ENCODE measurements around the gene CCBE1. TPM values are rescaled to one million over a fixed set of nuclear protein-coding genes. Genes with fewer than 3 reads are reported as not detected.

The CCBE1 gene
- total and polyA plus RNA-seq, 7 donors: 0.01 to 0.77 (median 0.14) TPM; not detected in 1

DNA sequence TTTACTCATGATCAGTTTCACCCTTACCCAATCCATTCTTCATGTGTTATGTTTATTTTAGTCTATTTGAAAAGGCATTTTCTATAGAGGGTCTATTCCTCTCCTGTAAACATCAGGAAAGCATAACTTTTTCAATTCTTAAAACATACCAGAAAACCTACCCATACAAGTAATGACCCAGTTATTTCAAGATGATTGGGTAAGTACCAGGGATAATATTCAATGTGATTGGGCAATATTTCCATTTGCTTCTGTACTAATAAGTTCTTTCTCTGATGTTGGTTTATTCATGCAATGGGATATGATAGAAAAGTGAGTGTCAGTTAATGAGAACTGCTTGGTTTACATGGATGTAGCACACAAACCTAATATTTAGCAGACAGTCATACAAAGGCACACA lies 87.6 kb downstream of the CCBE1 start:
- no peaks in the 10 kb centered on the region for H3K4me1 ChIP-seq
- no peak overlapping the region for H3K27ac ChIP-seq
- H3K9me3 ChIP-seq: no peaks in the 10 kb centered on the region
- TF ChIP-seq, protein P1, sequence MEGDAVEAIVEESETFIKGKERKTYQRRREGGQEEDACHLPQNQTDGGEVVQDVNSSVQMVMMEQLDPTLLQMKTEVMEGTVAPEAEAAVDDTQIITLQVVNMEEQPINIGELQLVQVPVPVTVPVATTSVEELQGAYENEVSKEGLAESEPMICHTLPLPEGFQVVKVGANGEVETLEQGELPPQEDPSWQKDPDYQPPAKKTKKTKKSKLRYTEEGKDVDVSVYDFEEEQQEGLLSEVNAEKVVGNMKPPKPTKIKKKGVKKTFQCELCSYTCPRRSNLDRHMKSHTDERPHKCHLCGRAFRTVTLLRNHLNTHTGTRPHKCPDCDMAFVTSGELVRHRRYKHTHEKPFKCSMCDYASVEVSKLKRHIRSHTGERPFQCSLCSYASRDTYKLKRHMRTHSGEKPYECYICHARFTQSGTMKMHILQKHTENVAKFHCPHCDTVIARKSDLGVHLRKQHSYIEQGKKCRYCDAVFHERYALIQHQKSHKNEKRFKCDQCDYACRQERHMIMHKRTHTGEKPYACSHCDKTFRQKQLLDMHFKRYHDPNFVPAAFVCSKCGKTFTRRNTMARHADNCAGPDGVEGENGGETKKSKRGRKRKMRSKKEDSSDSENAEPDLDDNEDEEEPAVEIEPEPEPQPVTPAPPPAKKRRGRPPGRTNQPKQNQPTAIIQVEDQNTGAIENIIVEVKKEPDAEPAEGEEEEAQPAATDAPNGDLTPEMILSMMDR (IDR thresholded peaks at IDR 0.05): no peak
- intact Hi-C loops (cut with DNase I): no loop called here
- H3K27me3 ChIP-seq (ENCODE audit: insufficient read depth in 3 of 3, low read length in 2 of 3): no peaks in the 10 kb centered on the region
- ATAC-seq: no peak
- no peaks in the 10 kb centered on the region for H3K36me3 ChIP-seq (ENCODE audit: insufficient read depth in 1 of 2, low read depth in 1 of 2)
- no peak overlapping the region for H3K4me3 ChIP-seq
- no peak for DNase-seq

DNA sequence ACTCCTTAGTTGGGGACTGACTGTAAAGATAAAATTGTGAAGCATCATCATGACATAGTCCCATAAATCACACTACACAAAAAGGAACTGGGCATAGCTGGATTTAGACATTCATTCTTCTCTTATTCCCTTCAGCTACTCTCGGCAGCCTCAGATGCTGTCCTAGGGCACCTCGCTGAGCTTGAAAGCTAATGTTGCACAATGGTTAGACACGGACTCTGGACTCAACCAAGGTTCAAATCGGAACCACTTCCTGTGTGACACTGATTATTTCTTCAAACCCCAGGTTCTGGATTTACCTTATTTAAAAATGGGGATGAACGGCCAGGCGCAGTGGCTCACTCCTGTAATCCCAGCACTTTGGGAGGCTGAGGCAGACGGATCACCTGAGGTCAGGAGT lies 89.8 kb downstream of the CCBE1 start:
- ATAC-seq (no peak), DNase-seq (no peak)
- H3K4me1 ChIP-seq: no peaks in the 10 kb centered on the region
- WGBS, 3 donors: 91 to 93% (median 93%) methylated on average over 7 of the region's 7 CpGs
- H3K4me3 ChIP-seq: no peak overlapping the region
- no peak overlapping the region for H3K27ac ChIP-seq
- H3K36me3 ChIP-seq (ENCODE audit: insufficient read depth in 1 of 2, low read depth in 1 of 2): no peaks in the 10 kb centered on the region
- H3K9me3 ChIP-seq: no peaks in the 10 kb centered on the region
- intact Hi-C loops (cut with DNase I): no loop called here
- no peaks in the 10 kb centered on the region for H3K27me3 ChIP-seq (ENCODE audit: insufficient read depth in 3 of 3, low read length in 2 of 3)
- TF ChIP-seq, protein P1 (IDR thresholded peaks at IDR 0.05): no peak

DNA sequence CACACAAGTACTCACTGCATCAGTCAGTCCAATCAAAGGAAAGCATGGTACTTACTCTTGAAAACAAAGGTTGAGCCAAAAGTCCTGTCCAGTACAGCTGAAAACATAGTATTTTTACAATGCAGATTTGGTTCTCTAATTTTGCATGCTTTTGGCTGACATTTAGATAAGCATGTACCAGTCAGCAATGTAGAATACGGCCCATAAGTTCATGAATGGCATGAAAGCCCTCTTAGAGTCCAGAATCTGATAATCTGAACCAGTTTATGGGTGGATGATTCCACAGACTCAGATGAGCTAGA lies 90.2 kb downstream of the CCBE1 start:
- Histone ChIP-seq H3K27me3 (ENCODE audit: insufficient read depth in 3 of 3, low read length in 2 of 3) (no peaks in the 10 kb centered on the region), H3K4me1 (no peaks in the 10 kb centered on the region), H3K36me3 (ENCODE audit: insufficient read depth in 1 of 2, low read depth in 1 of 2) (no peaks in the 10 kb centered on the region), H3K4me3 (no peak overlapping the region), H3K9me3 (no peaks in the 10 kb centered on the region), H3K27ac (no peak overlapping the region)
- WGBS, 3 donors: 55 to 83% (median 73%) methylated on average over 1 of the region's 1 CpG
- ATAC-seq: no peak
- TF ChIP-seq, protein P1 (IDR thresholded peaks at IDR 0.05): no peak
- intact Hi-C loops (cut with DNase I): no loop called here
- no peak for DNase-seq

DNA sequence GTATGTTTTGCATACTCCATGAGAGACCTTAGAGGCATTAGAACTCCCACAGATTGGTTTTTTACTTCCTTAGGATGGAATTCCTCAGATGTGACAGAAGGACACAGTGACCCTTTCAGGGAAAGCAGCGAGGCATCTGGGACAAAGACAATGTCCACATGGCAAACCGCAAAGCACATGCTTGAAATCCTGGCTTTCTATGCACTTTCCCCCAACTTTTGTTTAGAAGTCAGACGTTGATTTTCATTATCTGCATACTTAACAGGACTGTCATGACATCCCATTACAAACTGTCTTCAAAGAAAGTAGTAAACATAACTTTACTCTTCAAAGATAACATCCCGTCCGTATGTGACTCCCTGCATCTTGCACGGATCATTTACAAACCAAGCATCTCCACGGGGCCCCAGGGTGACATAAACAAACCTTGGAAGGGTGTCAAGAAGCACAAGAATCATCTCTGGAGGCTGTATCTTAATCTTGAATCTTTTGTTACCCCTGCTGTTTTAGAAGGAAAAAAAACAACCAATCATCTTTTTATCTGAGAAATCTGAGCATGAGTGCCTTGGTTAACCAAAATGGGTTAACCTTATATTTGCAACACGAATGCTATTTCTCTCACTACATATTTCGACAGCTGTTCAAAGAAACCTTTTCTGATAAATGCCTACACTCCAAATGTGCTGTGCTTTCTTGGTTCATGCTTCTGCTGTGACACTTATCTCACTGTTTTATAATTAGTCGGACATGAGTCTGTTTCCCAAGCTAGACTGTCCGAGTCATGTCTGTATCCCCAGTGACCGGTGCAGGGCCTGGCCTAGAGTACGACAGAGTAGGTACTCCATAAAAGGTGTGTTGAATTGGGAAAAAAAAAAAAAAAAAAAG lies 90.8 kb downstream of the CCBE1 start:
- DNase-seq (no peak), ATAC-seq (no peak)
- WGBS, 3 donors: 64 to 65% (median 64%) methylated on average over 13 of the region's 13 CpGs
- TF ChIP-seq, protein P1 (IDR thresholded peaks at IDR 0.05): no peak
- H3K4me1 ChIP-seq: no peaks in the 10 kb centered on the region
- no peaks in the 10 kb centered on the region for H3K36me3 ChIP-seq (ENCODE audit: insufficient read depth in 1 of 2, low read depth in 1 of 2)
- intact Hi-C loops (cut with DNase I): no loop called here
- H3K4me3 ChIP-seq: no peak overlapping the region
- no peak overlapping the region for H3K27ac ChIP-seq
- H3K27me3 ChIP-seq (ENCODE audit: insufficient read depth in 3 of 3, low read length in 2 of 3): no peaks in the 10 kb centered on the region
- no peaks in the 10 kb centered on the region for H3K9me3 ChIP-seq

Measured in psoas muscle (tissue), 8 donors.